ENCODE data around the gene ENKUR. TPM values are rescaled to one million over a fixed set of nuclear protein-coding genes. Genes with fewer than 3 reads are reported as not detected.

Gene ENKUR, protein sequence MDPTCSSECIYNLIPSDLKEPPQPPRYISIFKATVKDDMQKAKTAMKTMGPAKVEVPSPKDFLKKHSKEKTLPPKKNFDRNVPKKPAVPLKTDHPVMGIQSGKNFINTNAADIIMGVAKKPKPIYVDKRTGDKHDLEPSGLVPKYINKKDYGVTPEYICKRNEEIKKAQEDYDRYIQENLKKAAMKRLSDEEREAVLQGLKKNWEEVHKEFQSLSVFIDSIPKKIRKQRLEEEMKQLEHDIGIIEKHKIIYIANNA
- total RNA-seq (2022) (0.72 and 0.77 TPM in 2 replicates), Bru-seq, nascent RNA (percentile 51 among the genes with signal in this experiment), BruChase-seq, experiment 1, labeled RNA remaining after a 2-hour chase (percentile 44 among the genes with signal in this experiment), BruChase-seq, experiment 2, labeled RNA remaining after a 6-hour chase (percentile 45 among the genes with signal in this experiment)
- long read RNA-seq, partial matches to known transcripts, result 0 of 6 reads
- long read RNA-seq, other reads (novel, unspliced or antisense), result 5 of 6 reads

- no peaks in the 10 kb centered on the region for H3K9me3 Mint-ChIP-seq (ENCODE audit: unreplicated experiment)
- ChIA-PET POLR2A (interaction anchor here (0.9 kb wide), 1 partner anchor 292 kb away, joined by 3 read pairs; the partner anchor contains the start of gene ARHGAP21), CTCF (interaction anchor here (0.7 to 1.7 kb wide), 5 partner anchors 46 to 398 kb away, joined by 3 to 10 read pairs (median 3); no protein-coding TSS in a partner anchor)
- peaks cover 14% of the 10 kb centered on the region for H3K4me1 Mint-ChIP-seq (ENCODE audit: low read depth, unreplicated experiment)
- DNase-seq, result peak; percentile 95
- H3K9me3 ChIP-seq, result no peaks in the 10 kb centered on the region
- H3K4me3 Mint-ChIP-seq (ENCODE audit: unreplicated experiment), result peak within 1 kb of the TSS; percentile 86
- H3K27me3 Mint-ChIP-seq (ENCODE audit: insufficient read depth, unreplicated experiment), result no peaks in the 10 kb centered on the region
- H3K4me3 ChIP-seq (ENCODE audit: low read depth, low read length), result peak within 1 kb of the TSS; percentile 66
- peaks cover 18% of the 10 kb centered on the region for H3K36me3 Mint-ChIP-seq (ENCODE audit: insufficient read depth, unreplicated experiment)
- TF ChIP-seq CTCF (IDR thresholded peaks at IDR 0.05; ENCODE audit: insufficient read depth in 1 of 2, low read depth in 1 of 2, low read length in 1 of 2, severe bottlenecking in 1 of 2, unreplicated experiment in 1 of 2), result no peak
- no peaks in the 10 kb centered on the region for H3K27me3 ChIP-seq (replicated peaks; ENCODE audit: control insufficient read depth, insufficient read depth, low read length)
- peaks cover 8% of the 10 kb centered on the region; the same call in 1 of the 2 replicates for H3K4me1 ChIP-seq
- H3K36me3 ChIP-seq (ENCODE audit: control insufficient read depth, insufficient read depth, low read length), result no peaks in the 10 kb centered on the region
- BruUV-seq (replicated peaks), result no TSS peak
- intact Hi-C loops (cut with micrococcal nuclease; ENCODE audit: unreplicated experiment), result loop anchor here (1.0 to 5.0 kb wide), 10 partner anchors 46 to 398 kb away; no protein-coding TSS in a partner anchor
- H3K27ac Mint-ChIP-seq (ENCODE audit: unreplicated experiment), result peak within 1 kb of the TSS; percentile 97
Observed at GRCh38 chr10:25015828-25016375, at the start of gene ENKUR. ENKUR (minus strand) TSS chr10:25016158; CDS start chr10:25015936, 222 bp downstream.

DNA sequence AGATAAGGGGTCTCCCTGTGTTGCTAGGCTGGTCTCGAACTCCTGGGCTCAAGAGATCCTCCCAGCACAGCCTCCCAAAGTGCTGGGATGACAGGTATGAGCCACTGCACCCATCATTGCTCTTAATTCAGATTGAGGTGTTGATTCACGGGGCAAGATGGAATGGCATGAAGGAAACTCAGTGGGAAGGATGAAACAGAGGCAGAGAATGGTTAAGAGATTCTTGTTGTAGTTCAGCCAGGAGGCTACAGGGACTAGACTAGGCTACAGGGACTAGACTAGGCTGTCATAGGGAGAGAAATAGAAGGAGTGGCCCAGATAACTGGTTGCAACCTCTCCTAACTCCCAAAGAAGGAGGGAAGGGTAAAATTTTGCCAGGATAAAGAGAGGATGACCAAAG lies 48.4 kb upstream of the ENKUR start:
- H3K9me3 Mint-ChIP-seq (ENCODE audit: unreplicated experiment), result no peaks in the 10 kb centered on the region
- H3K4me3 ChIP-seq (ENCODE audit: low read depth, low read length), result no peak overlapping the region
- ChIA-PET CTCF (no interaction called here), POLR2A (no interaction called here)
- no peaks in the 10 kb centered on the region for H3K27me3 ChIP-seq (replicated peaks; ENCODE audit: control insufficient read depth, insufficient read depth, low read length)
- peaks cover 48% of the 10 kb centered on the region for H3K4me1 Mint-ChIP-seq (ENCODE audit: low read depth, unreplicated experiment)
- peaks cover 20% of the 10 kb centered on the region for H3K36me3 Mint-ChIP-seq (ENCODE audit: insufficient read depth, unreplicated experiment)
- DNase-seq, result no peak
- H3K36me3 ChIP-seq (ENCODE audit: control insufficient read depth, insufficient read depth, low read length), result no peaks in the 10 kb centered on the region
- no peak overlapping the region for H3K27ac Mint-ChIP-seq (ENCODE audit: unreplicated experiment)
- H3K4me3 Mint-ChIP-seq (ENCODE audit: unreplicated experiment), result no peak overlapping the region
- TF ChIP-seq CTCF (IDR thresholded peaks at IDR 0.05; ENCODE audit: insufficient read depth in 1 of 2, low read depth in 1 of 2, low read length in 1 of 2, severe bottlenecking in 1 of 2, unreplicated experiment in 1 of 2), result no peak
- H3K27me3 Mint-ChIP-seq (ENCODE audit: insufficient read depth, unreplicated experiment), result no peaks in the 10 kb centered on the region
- peaks cover 32% of the 10 kb centered on the region for H3K4me1 ChIP-seq
- no TSS peak for BruUV-seq (replicated peaks)
- no peaks in the 10 kb centered on the region for H3K9me3 ChIP-seq
- intact Hi-C loops (cut with micrococcal nuclease; ENCODE audit: unreplicated experiment), result loop anchor here (5.0 kb wide), 1 partner anchor 342 kb away; the partner anchor contains the start of gene ARHGAP21

DNA sequence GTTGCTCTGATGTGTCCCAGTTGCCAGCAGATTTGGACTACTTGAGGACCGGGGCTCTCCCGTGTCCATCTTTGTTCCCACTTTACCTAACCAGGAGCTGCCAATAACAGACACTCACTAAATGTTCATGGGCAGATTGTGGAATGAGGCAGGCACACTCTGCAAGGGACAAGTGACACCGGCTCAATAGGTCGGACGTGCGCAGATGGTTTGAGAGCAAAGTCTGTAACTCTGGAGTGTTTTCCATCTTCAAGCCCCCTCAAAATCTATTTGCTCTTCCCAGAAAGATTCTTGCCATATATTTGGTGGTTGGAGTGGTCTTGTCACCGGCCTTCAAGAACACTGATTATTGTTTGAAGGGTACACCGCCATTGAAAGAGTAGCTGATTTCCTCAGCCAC lies 47.7 kb upstream of the ENKUR start:
- intact Hi-C loops (cut with micrococcal nuclease; ENCODE audit: unreplicated experiment), result loop anchor here (2.0 to 5.0 kb wide), 2 partner anchors 37 to 341 kb away; partner anchors contain the start of gene ARHGAP21
- CTCF ChIA-PET, result no interaction called here
- POLR2A ChIA-PET, result no interaction called here
- Histone ChIP-seq H3K27me3 (replicated peaks; ENCODE audit: control insufficient read depth, insufficient read depth, low read length) (no peaks in the 10 kb centered on the region), H3K4me1 (peaks cover 35% of the 10 kb centered on the region), H3K36me3 (ENCODE audit: control insufficient read depth, insufficient read depth, low read length) (no peaks in the 10 kb centered on the region), H3K9me3 (no peaks in the 10 kb centered on the region), H3K4me3 (ENCODE audit: low read depth, low read length) (no peak overlapping the region)
- DNase-seq, result no peak
- BruUV-seq (replicated peaks), result no TSS peak
- no peak for TF ChIP-seq CTCF (IDR thresholded peaks at IDR 0.05; ENCODE audit: insufficient read depth in 1 of 2, low read depth in 1 of 2, low read length in 1 of 2, severe bottlenecking in 1 of 2, unreplicated experiment in 1 of 2)
- no peaks in the 10 kb centered on the region for H3K9me3 Mint-ChIP-seq (ENCODE audit: unreplicated experiment)
- peak overlapping the region; percentile 94 for H3K27ac Mint-ChIP-seq (ENCODE audit: unreplicated experiment)
- H3K36me3 Mint-ChIP-seq (ENCODE audit: insufficient read depth, unreplicated experiment), result peaks cover 21% of the 10 kb centered on the region
- no peaks in the 10 kb centered on the region for H3K27me3 Mint-ChIP-seq (ENCODE audit: insufficient read depth, unreplicated experiment)
- peak overlapping the region; percentile 46 for H3K4me3 Mint-ChIP-seq (ENCODE audit: unreplicated experiment)
- H3K4me1 Mint-ChIP-seq (ENCODE audit: low read depth, unreplicated experiment), result peaks cover 50% of the 10 kb centered on the region

Measured in Caco-2 (cell line).